ENCODE measurements around the gene CSNK1G1.
"Not testable (repeated sequence)": the region's sequence is repeated elsewhere in the genome, so short reads cannot be mapped to it uniquely, and the experiment has no call there.

CSNK1G1 gene

GRCh38 chr15:64355348-64355943, 527 bp downstream of the CSNK1G1 start:
- H3K9me3 ChIP-seq (ENCODE audit: severe bottlenecking) = no peaks in the 10 kb centered on the region
- H3K27ac ChIP-seq = peak overlapping the region; percentile 40; the same call in 1 of the 2 replicates
- peak; percentile 22 for DNase-seq
- TF ChIP-seq, protein P1, sequence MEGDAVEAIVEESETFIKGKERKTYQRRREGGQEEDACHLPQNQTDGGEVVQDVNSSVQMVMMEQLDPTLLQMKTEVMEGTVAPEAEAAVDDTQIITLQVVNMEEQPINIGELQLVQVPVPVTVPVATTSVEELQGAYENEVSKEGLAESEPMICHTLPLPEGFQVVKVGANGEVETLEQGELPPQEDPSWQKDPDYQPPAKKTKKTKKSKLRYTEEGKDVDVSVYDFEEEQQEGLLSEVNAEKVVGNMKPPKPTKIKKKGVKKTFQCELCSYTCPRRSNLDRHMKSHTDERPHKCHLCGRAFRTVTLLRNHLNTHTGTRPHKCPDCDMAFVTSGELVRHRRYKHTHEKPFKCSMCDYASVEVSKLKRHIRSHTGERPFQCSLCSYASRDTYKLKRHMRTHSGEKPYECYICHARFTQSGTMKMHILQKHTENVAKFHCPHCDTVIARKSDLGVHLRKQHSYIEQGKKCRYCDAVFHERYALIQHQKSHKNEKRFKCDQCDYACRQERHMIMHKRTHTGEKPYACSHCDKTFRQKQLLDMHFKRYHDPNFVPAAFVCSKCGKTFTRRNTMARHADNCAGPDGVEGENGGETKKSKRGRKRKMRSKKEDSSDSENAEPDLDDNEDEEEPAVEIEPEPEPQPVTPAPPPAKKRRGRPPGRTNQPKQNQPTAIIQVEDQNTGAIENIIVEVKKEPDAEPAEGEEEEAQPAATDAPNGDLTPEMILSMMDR (IDR thresholded peaks at IDR 0.05; ENCODE audit: low read depth, low read length) = no peak
- H3K27me3 ChIP-seq (ENCODE audit: insufficient read depth, low read depth, severe bottlenecking) = no peaks in the 10 kb centered on the region
- H3K36me3 ChIP-seq = peaks cover 6% of the 10 kb centered on the region
- H3K4me3 ChIP-seq (ENCODE audit: low read depth, low read length) = peak overlapping the region; percentile 55

DNA sequence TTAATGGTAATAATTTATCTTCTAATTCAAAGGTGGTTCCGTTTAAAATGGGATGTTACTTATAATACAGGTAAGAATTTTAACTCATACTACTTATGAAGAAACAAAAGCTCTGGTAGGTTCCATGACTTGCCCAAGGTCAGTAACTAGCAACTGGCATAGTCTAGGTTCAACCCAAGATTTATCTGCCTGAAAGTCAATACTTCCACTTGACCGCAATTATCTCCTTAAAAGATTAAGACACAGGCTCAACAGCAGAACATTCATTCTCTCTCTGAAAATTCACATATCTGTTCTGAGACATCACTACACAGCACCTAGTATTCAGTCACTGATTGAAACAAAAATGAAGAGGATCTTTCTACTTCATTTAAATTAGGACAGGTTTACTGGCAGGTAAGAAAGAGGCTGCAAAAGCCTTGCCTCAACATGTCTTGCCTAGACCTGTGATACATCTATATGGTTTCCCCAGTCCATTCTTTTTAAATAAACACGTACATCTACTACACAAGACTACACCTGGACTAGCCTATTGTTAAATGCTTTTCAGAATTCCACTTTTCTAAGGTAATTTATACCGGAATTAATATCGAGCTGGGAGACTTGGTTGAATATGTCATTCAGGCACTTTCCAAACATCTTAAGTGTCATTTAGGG, 1.2 kb downstream of the CSNK1G1 start:
- no peaks in the 10 kb centered on the region for H3K9me3 ChIP-seq (ENCODE audit: severe bottlenecking)
- H3K27me3 ChIP-seq (ENCODE audit: insufficient read depth, low read depth, severe bottlenecking) = no peaks in the 10 kb centered on the region
- no peak overlapping the region for H3K27ac ChIP-seq
- TF ChIP-seq, protein P1 (IDR thresholded peaks at IDR 0.05; ENCODE audit: low read depth, low read length) = no peak
- H3K36me3 ChIP-seq = 0 out of 2 replicates have a peak, but pooled peaks cover 2% of the 10 kb centered on the region
- H3K4me3 ChIP-seq (ENCODE audit: low read depth, low read length) = peak overlapping the region; percentile 55
- DNase-seq = no peak

- Histone ChIP-seq H3K9me3 (ENCODE audit: severe bottlenecking) (no peaks in the 10 kb centered on the region), H3K36me3 (0 out of 2 replicates have a peak, but pooled peaks cover 2% of the 10 kb centered on the region), H3K27me3 (ENCODE audit: insufficient read depth, low read depth, severe bottlenecking) (no peaks in the 10 kb centered on the region), H3K4me3 (ENCODE audit: low read depth, low read length) (no peak overlapping the region), H3K27ac (no peak overlapping the region)
- no peak for DNase-seq
- TF ChIP-seq, protein P1 (IDR thresholded peaks at IDR 0.05; ENCODE audit: low read depth, low read length) = no peak
Measured at GRCh38 chr15:64351265-64351664, 4.7 kb downstream of the CSNK1G1 start.

GRCh38 chr15:64349375-64349774, 6.6 kb downstream of the CSNK1G1 start:
- Histone ChIP-seq H3K4me3 (ENCODE audit: low read depth, low read length) (no peak overlapping the region), H3K36me3 (0 out of 2 replicates have a peak, but pooled peaks cover 2% of the 10 kb centered on the region), H3K27me3 (ENCODE audit: insufficient read depth, low read depth, severe bottlenecking) (no peaks in the 10 kb centered on the region), H3K9me3 (ENCODE audit: severe bottlenecking) (no peaks in the 10 kb centered on the region), H3K27ac (no peak overlapping the region)
- DNase-seq = no peak
- TF ChIP-seq, protein P1 (IDR thresholded peaks at IDR 0.05; ENCODE audit: low read depth, low read length) = no peak

- no peak for DNase-seq
- no peaks in the 10 kb centered on the region for H3K27me3 ChIP-seq (ENCODE audit: insufficient read depth, low read depth, severe bottlenecking)
- no peaks in the 10 kb centered on the region for H3K36me3 ChIP-seq
- no peaks in the 10 kb centered on the region for H3K9me3 ChIP-seq (ENCODE audit: severe bottlenecking)
- TF ChIP-seq, protein P1 (IDR thresholded peaks at IDR 0.05; ENCODE audit: low read depth, low read length) = no peak
- no peak overlapping the region for H3K4me3 ChIP-seq (ENCODE audit: low read depth, low read length)
- no peak overlapping the region for H3K27ac ChIP-seq
Measured at GRCh38 chr15:64348455-64348854, 7.5 kb downstream of the CSNK1G1 start.

- not testable (repeated sequence) for H3K36me3 ChIP-seq; H3K27ac ChIP-seq; H3K27me3 ChIP-seq (ENCODE audit: insufficient read depth, low read depth, severe bottlenecking); H3K9me3 ChIP-seq (ENCODE audit: severe bottlenecking); H3K4me3 ChIP-seq (ENCODE audit: low read depth, low read length); DNase-seq
Measured at GRCh38 chr15:64346242-64346641, 9.7 kb downstream of the CSNK1G1 start.

Data from WERI-Rb-1 (cell line).